ENCODE data around the gene TPRG1L. TPM values are rescaled to one million over a fixed set of nuclear protein-coding genes. Genes with fewer than 3 reads are reported as not detected.

The TPRG1L gene
- total RNA-seq, 1 donor from 2014 or later, result 47.0 TPM

DNA sequence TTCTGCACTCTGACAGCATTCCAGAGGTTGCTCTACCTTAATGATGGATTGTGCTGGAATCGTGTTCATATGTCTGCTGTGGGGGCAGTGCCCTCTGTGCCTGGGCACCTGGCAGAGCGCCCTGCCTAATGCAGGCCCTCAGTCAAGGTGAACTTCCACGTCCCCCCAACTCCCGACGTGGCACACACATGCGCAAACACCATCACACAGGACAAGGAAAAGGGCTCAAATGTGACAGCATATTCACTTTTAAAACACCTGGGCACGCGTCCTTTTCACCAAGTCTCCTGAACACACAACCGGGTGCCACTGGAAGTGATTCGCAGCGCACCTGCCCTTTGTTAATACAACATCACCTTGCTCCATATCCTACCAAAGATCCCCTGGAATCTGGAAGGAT, 11.7 kb downstream of the TPRG1L start:
- ATAC-seq (ENCODE audit: poor library complexity) (no peak), DNase-seq (peak; percentile 25)
- intact Hi-C loops (cut with DNase I), result no loop called here

DNA sequence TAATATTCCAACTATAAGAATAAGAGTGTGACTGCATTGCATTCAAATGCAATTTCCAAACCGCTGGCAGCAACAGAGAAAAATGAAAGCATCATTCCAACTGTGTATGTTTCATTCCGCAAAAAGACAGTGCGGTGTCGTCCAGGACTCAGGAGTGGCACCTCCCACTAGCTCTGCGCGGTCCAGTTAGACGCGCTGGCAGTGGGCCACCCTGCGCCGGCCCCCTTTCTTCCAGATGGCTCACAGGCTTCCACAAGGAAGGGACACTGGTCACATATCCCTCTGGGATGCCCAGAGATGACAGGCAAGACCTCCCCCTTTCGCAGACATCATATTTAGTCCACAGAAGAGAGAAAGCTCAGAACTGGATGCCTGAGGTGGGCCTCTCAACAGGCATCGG, 13.2 kb downstream of the TPRG1L start:
- DNase-seq, result peak; percentile 27

DNA sequence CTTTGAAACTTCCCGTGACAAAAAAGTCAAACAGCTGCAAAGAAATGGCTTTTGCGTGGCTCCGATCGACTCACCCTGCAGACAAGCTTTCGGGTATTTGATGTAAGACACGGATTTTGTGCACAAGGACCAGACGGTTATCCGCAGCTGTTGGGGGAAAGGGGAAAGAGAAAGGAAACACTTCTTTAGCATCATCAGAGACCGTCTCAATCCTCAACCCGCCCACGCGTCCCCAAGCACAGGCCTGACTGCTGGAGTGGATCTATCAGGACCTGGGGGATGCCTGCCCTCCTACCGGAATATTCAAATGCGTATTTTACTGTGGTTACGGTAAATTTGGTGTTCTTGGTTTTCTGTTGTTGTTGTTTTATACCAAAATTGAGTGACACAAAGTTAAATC, 13.9 kb downstream of the TPRG1L start:
- ATAC-seq (ENCODE audit: poor library complexity) (no peak), DNase-seq (no peak)
- intact Hi-C loops (cut with DNase I), result no loop called here

More for the DNA sequence above, 13.2 kb downstream of the TPRG1L start:
- intact Hi-C loops (cut with DNase I), result no loop called here
- ATAC-seq (ENCODE audit: poor library complexity), result no peak

DNA sequence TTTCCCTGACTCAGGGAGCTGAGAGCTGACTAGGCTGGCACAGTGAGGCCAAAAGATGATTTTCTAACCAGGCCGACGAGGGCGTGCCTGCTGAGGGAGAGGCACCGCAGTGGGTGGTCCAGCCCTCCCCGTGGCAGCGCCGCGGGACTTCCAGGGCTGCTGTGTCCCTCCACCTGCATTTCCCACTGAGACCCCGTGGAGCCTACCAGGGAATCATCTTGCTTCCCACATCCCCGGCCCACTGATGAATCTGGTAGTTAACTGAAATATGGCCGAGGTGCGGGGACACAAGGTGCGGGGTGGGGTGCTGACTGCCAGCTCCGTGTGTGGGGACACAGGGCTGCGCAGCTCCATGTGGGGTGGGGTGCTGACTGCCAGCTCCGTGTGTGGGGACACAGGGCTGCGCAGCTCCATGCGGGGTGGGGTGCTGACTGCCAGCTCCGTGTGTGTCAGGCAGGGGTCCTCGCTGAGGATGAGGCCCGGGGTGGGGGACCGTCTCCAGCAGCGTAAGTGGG, 14.6 kb downstream of the TPRG1L start:
- peak; percentile 18 for DNase-seq
- intact Hi-C loops (cut with DNase I), result no loop called here
- ATAC-seq (ENCODE audit: poor library complexity), result no peak

DNA sequence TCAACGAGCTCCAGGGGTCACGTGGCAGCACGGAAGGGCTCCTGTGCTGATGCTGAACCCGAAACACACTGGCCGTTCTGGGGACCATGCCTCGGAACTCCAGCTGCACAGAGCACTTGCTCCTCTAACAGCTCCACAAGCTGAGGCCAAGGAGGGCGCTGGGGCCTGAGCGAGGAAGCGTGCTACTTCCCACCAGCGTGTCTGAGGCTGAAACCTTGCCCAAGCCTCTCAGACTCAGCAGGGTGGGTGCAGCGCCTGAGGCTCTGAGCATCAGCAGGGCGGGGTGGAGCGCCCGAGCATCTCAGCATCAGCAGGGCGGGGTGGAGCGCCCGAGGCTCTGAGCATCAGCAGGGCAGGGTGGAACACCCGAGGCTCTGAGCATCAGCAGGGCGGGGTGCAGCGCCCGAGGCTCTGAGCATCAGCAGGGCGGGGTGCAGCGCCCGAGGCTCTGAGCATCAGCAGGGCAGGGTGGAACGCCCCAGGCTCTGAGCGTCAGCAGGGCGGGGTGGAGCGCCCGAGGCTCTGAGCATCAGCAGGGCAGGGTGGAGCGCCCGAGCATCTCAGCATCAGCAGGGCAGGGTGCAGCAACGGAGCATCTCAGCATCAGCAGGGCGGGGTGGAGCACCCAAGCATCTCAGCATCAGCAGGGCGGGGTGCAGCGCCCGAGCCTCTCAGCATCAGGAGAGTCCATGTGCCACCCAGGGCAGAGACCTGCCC, 15.5 kb downstream of the TPRG1L start:
- DNase-seq (no peak), ATAC-seq (ENCODE audit: poor library complexity) (no peak)
- intact Hi-C loops (cut with DNase I), result no loop called here

DNA sequence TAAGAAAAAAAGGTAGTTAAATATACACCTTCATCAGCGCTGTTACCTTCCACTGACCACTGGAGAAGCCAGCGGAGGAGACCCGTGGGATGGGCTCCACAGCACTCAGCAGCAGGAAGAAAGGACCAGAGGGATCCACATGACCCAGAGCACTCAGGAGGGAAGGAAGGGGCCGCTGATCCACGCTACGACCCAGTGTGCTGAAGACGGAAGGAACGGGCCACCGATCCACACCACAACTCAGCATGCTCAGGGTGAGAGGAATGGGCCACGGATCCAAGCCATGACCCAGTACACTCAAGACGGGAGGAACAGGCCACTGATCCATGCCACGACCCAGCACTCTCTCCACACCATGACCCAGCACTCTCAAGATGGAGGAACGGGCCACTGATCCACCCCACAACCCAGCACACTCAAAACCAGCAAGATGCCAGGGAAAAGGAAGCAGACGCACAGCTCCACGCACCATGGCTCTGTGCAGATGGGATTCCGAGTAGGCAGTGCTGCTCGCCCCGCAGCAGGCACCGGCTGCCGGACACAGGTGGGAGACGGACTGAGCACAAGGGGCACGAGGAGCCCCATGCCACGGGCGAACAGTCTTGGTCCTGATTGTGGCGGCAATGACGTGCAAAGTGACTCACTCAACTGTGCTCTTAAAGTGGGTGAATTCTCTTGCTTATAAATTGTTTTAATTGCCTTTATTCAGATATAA, 16.4 kb downstream of the TPRG1L start:
- ATAC-seq (ENCODE audit: poor library complexity) (no peak), DNase-seq (no peak)
- intact Hi-C loops (cut with DNase I), result no loop called here

DNA sequence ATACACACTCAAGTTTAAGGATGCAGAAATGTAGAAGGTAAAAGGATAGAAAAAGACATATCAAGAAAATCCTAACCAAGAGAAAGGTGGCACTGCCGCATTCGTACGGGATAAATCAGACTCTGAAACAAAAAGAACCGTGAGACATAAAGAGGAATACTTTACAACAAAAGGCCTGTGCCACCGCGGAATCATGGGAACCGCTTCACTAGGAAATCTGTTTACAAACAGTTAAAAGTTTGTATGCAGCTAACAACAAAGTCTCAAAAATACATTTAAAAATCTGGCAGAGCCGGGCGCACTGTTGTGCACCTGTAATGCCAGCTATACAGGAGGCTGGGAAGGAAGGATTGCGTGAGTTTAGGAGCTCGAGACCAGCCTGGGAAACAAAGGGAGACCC, 17.0 kb downstream of the TPRG1L start:
- intact Hi-C loops (cut with DNase I), result no loop called here
- ATAC-seq (ENCODE audit: poor library complexity) (no peak), DNase-seq (no peak)

DNA sequence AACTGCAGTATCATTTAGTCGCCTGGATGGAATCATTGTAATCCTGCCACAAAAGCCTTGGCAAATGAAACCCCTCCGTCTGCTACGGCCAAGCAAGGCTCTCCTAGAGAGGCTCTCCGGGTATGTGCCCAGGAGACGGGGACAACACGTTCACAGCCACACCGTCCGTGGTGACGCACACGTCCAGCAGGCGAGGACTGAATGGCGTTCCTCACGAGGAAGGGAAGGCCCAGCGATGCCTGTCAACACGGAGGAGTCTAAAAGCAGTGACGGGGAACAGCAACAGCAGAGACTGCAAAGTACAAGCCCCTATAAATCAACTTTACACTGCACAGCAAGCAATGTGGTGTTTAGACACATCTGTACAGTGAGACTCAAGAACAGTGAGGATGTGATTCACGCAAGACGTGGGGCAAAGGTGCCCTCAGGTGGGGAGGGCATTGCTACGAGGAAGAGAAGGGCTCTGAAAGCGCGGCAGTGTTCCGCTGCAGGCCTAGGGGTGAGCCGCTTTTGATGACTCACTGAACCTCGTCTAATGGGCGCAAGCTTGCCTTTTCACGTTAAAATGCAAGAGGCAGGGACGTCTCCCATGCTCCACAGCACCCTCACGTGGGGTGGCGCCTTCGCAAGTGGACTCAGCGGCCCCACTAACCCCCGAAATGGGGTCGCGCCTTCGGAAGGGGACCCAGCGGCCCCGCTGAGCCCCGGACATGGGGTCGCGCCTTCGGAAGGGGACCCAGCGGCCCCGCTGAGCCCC, 18.3 kb downstream of the TPRG1L start:
- DNase-seq (no peak), ATAC-seq (ENCODE audit: poor library complexity) (no peak)
- intact Hi-C loops (cut with DNase I), result no loop called here

DNA sequence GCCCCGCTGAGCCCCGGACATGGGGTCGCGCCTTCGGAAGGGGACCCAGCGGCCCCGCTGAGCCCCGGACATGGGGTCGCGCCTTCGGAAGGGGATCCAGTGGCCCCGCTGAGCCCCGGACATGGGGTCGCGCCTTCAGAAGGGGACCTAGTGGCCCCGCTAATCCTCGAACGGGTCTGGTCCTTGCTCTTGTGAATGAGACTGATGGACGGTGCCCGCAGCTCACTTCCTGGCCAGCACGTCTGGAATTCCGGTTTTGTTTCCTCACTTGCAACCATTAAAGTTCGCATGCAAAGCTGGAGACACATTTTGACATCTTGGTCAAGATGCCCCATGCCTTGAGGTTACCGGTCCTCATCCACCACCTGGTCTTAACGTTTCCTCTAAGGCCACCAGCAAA, 19.5 kb downstream of the TPRG1L start:
- intact Hi-C loops (cut with DNase I), result no loop called here
- ATAC-seq (ENCODE audit: poor library complexity), result no peak
- DNase-seq, result no peak

DNA sequence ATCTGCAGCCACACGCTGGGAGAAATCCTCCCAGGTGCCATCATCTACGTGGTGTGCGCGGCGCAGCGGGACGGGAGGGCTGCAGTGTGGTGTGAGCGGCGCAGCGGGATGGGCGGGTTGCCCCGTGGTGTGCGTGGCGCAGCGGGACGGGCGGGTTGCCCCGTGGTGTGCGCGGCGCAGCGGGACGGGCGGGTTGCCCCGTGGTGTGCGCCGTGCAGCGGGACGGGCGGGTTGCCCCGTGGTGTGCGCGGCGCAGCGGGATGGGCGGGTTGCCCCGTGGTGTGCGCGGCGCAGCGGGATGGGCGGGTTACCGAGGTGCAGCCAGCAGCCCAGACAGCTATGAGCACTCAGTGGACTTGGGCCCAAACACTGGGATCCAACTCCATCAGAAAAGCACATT, 20.4 kb downstream of the TPRG1L start:
- intact Hi-C loops (cut with DNase I), result no loop called here
- no peak for ATAC-seq (ENCODE audit: poor library complexity)

DNA sequence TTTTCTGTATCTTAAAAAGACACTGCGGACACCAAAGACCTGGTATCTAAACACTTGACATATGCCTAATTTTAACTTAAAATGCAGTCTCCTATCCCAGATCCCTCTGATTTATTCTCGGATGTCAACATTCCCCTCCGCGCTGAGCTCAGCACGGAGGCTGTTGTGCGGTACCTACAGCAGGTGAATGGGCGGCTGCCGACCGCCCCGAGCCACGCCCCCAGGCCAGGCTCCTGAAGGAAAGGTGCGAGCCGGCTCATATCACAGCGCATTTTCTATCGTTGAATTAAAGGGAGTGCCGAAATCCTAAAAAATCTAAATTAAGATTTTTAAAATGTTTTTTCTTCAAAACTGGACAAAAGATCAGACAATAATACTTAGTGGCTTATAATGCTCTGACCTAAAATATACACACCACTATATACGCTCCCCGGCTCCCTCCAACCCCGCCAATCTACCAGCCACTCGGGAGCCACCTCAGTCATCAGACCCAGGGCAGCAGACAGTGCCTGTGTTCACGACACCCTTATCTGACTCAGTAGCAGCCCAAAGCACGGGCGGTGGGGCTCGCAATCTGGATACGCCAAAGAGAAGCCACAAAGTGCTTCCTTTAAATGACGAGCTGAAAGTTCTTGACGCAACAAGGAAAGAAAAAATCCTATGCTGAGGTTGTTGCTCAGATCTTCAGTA, 21.0 kb downstream of the TPRG1L start:
- DNase-seq (no peak), ATAC-seq (ENCODE audit: poor library complexity) (no peak)
- intact Hi-C loops (cut with DNase I), result no loop called here

More for the DNA sequence above, 20.4 kb downstream of the TPRG1L start:
- no peak for DNase-seq

DNA sequence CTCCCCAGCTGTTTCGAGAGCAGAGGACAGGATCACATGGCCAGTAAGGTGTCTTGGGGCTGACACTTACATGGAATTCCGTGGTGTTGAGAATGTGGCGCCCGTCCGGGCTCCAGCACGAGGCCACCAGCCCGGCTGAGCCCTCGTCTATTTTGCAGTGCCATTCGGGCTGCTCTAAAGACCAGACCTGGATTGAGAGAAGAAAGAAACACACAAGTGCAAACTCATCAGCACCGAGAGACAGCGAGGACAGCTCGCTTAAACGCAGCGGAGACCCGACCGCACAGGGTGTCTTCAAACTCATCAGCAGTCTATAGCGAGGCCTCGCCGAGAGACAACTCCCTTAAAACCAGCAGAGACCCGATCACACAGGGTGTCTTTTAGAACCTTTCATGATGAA, 21.8 kb downstream of the TPRG1L start:
- intact Hi-C loops (cut with DNase I), result no loop called here
- ATAC-seq (ENCODE audit: poor library complexity) (no peak), DNase-seq (no peak)

DNA sequence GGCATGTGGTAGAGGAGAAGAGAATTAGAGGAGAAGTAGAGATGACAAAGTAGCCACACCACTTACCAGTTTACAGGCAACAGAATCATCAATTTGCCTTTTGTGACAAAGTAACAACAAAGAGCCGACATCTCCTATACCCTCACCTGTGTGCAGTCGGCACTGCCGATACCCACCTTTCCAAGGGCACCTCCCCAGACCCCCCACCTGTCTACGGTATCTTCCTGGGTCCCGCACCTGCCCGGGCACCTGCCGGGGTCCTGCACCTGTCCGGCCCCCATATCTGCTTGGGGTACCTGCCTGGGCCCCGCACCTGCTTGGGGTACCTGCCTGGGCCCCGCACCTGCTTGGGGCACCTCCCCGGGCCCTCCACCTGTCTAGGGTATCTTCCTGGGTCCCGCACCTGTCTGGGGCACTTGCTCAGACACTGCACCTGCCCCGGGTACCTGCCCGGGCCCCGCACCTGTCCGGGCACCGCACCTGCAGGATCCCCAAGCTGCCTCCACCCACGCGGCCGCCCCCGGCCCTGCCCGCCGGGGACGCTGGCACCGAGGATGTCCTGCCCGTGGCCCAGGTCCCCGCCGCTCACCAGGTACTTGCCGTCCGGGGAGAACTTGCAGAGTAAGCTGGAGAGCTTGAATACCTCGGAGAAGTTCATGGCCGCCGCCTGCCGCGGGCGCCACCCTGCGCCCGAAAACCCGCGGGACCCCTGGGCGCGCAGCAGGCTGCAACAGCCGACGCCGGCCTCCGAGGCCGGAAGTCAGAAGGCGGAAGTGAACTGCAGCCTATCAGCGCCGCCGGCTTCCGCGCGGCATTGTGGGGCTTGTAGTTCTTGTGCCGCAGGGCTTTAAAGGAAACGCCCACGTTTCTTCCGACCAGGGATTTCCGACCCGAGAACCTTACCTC, 24.8 kb downstream of the TPRG1L start, which contains the start of gene WRAP73:
Gene WRAP73, minus strand, starts transcription at position 762 of the 906 bp plus-strand sequence. Its CDS starts 104 bp downstream, at position 658.
- intact Hi-C loops (cut with DNase I), result no loop called here
- DNase-seq (peak; percentile 96), ATAC-seq (ENCODE audit: poor library complexity) (peak; percentile 97)

DNA sequence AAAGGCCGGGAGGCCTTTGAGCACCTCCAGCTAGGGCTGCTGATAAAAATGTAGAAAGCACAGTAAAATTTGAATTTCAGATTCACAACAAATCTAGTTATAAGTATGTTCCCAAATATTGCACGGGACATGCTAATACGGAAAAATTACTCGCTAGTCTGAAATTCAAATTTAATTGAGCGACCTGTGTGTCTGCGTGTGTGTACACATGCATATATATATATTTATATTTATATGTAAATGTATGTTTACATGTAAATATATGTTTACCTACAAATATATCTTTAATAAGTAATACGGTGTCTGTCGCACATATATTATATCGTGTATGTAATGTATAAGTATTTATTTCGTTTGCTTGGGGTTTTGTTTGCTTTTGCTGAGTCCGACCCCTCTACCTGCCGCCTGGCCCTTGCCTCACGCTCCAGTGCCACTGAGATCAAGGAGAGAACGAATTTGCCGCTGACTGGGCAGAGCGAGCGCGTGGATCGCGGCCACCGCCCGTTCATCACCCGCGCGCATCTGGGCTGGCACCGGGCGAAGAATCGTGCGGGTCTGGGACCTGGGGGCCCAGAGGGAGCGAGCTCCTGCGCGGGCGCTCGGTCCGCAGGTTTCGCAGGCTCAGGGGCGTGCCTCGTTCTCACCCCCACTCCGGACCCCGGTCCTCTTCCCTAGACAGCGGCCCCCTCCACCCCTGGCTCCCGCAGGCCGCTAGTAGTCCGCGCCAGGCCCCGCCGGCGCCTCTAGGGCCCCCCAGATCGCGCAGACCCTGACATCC, 25.6 kb downstream of the TPRG1L start:
- DNase-seq, result peak; percentile 34
- no peak for ATAC-seq (ENCODE audit: poor library complexity)
- intact Hi-C loops (cut with DNase I), result no loop called here

DNA sequence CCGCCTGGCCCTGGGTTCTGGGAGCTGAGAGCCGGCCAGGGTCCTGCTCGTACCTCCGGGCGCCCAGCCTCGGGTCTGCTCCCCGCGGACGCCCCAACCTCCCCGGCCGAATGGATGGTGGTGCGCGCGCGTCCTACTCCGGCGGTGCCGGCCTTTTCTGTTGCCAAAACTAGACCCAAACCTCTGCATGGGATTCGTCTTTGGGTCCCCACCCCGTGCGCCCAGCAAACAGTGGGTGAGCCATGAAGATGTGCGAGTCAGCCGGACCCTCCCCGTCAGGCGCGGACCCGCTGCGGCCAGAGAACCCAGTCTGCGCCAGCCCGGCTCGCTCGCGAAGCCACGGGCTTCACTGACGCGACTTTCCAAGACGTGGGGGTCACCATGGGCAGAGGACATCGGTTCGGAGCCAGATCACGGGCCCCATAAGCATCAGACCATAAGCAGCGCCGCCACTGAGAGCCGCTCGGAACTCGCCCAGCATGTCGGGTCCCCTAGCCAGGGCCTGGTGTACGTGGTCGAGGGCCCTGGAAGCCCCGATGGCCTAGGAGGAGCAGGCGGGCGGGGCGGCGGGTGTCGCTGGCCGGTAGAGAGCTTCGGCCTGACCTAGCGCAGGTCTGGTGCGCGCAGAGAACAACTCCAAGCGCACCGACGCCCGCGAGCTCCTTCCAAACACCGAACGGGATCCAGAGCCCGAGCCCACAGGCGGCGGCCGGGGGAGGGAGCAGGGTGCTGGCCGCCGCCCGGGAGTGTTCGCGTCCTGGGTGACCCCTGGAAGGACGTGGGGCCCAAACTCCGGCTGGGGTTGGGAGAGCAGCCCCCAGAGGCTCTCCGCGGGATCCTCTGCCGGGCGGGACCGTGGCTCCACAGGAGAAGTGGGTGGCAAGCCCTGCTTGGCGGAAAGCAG, 26.5 kb downstream of the TPRG1L start:
- DNase-seq (peak; percentile 37), ATAC-seq (ENCODE audit: poor library complexity) (no peak)
- intact Hi-C loops (cut with DNase I), result no loop called here

DNA sequence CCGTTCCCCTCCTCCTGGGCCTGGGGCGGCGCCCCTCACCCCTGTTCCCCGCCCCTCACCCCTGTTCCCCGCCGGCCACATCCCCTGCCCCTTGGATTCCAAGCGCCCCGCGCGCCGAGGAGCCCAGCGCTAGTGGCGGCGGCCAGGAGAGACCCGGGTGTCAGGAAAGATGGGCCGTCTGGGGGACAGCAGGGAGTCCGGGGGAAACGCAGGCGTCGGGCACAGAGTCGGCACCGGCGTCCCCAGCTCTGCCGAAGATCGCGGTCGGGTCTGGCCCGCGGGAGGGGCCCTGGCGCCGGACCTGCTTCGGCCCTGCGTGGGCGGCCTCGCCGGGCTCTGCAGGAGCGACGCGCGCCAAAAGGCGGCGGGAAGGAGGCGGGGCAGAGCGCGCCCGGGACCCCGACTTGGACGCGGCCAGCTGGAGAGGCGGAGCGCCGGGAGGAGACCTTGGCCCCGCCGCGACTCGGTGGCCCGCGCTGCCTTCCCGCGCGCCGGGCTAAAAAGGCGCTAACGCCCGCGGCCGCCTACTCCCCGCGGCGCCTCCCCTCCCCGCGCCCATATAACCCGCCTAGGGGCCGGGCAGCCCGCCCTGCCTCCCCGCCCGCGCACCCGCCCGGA, 27.2 kb downstream of the TPRG1L start, which contains the start of gene TP73:
Gene TP73, plus strand, starts transcription at position 587 of the 618 bp plus-strand sequence. CDS start 29,850 bp downstream, outside the sequence.
- intact Hi-C loops (cut with DNase I), result no loop called here
- no peak for ATAC-seq (ENCODE audit: poor library complexity)

More for the DNA sequence above, 27.2 kb downstream of the TPRG1L start, which contains the start of gene TP73:
- peak; percentile 40 for DNase-seq

Data from Right ventricle myocardium superior (tissue), 1 donor.